Mucosa of rectum (tissue), 2 donors: ENCODE results near the gene ASPN.

Source experiments
- H3K27ac ChIP-seq, 2 donors: one replicate each; pipeline ENCODE4 v1.7.0; 2013; ENCODE audit warnings: inconsistent platforms in 2 of 2, low read depth in 2 of 2, low read length in 2 of 2
- H3K27me3 ChIP-seq, 2 donors: one replicate each; pipeline ENCODE4 v1.7.0; 2013; ENCODE audit warnings: low read length in 2 of 2; ENCODE audit not compliant: control insufficient read depth in 2 of 2, insufficient read depth in 2 of 2
- H3K36me3 ChIP-seq, 2 donors: one replicate each; pipeline ENCODE4 v1.7.0; 2013; ENCODE audit warnings: low read length in 2 of 2; ENCODE audit not compliant: control insufficient read depth in 2 of 2, insufficient read depth in 2 of 2
- H3K4me1 ChIP-seq, 2 donors: one replicate each; pipeline ENCODE4 v1.7.0; 2013; ENCODE audit warnings: low read length in 2 of 2, mild to moderate bottlenecking in 1 of 2; ENCODE audit not compliant: control insufficient read depth in 2 of 2, insufficient read depth in 2 of 2
- H3K4me3 ChIP-seq, 2 donors: one replicate each; pipeline ENCODE4 v1.7.0; 2013; ENCODE audit warnings: low read length in 2 of 2
- H3K9ac ChIP-seq, 2 donors: one replicate each; pipeline ENCODE4 v1.7.0; 2013; ENCODE audit warnings: low read length in 2 of 2, low read depth in 1 of 2, mild to moderate bottlenecking in 1 of 2
- H3K9me3 ChIP-seq, 2 donors: one replicate each; pipeline ENCODE4 v1.7.0; 2013; ENCODE audit warnings: low read length in 2 of 2; ENCODE audit not compliant: control insufficient read depth in 2 of 2
- donor health status: healthy.
- donor health status: Normal muscosa, but diverticular disease.

Gene ASPN

GRCh38 chr9:92444841-92445240, 37.5 kb downstream of the ASPN start:
- no peak overlapping the region for H3K9ac ChIP-seq
- no peaks in the 10 kb centered on the region for H3K27me3 ChIP-seq
- no peaks in the 10 kb centered on the region for H3K36me3 ChIP-seq
- H3K9me3 ChIP-seq, result no peaks in the 10 kb centered on the region
- H3K4me1 ChIP-seq, result no peaks in the 10 kb centered on the region
- no peak overlapping the region for H3K27ac ChIP-seq
- H3K4me3 ChIP-seq, result no peak overlapping the region

DNA sequence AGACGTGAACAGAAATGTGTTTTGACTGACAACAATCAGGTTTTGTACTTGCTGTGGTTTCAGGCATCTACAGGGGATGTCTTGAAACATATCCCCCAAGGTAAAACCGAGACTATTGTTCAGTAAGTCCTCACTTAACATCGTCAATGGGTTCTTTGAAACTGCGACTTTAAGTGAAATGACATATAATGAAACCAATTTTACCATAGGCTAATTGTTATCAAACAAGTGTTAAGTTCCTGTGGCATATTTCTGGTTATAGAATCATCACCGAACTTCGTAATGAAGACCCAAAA, 41.6 kb downstream of the ASPN start:
- Histone ChIP-seq H3K36me3 (no peaks in the 10 kb centered on the region), H3K9ac (no peak overlapping the region), H3K27me3 (no peaks in the 10 kb centered on the region), H3K27ac (no peak overlapping the region), H3K4me1 (no peaks in the 10 kb centered on the region), H3K9me3 (no peaks in the 10 kb centered on the region), H3K4me3 (no peak overlapping the region)

DNA sequence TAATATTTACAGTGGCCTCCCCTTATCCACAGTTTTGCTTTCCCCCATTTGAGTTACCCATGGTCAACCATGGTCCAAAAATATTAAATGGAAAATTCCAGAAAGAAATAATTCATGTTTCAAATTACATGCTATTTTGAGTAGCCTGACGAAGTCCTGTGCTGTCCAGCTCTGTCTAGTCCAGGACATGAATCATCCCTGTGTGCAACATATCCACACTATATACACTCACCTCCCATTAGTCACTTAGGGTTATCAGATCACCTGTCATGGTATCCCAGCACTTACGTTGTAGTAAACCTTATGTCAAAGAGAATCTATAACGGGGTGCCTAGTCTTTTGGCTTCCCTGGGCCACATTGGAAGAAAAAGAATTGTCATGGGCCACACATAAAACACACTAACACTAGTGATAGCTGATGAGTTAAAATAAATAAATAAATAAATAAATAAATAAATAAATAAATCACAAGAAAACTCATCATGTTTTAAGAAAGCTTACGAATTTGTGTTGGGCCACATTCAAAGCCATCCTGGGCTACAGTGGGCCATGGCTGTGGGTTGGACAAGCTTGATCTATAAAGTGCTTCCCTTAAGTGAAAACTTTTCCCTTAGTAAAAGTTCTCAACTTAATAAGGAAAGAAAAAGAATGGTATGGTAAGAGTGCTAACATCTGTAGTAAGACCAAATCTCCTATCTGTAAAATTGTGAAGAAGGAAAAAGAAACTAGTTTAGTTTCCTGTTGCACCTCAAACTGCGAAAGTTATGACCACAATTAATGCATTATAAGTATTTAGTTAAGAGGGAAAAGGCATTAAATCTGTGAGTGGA, 42.2 kb downstream of the ASPN start:
- H3K4me1 ChIP-seq, result no peaks in the 10 kb centered on the region
- no peaks in the 10 kb centered on the region for H3K36me3 ChIP-seq
- H3K4me3 ChIP-seq, result no peak overlapping the region

DNA sequence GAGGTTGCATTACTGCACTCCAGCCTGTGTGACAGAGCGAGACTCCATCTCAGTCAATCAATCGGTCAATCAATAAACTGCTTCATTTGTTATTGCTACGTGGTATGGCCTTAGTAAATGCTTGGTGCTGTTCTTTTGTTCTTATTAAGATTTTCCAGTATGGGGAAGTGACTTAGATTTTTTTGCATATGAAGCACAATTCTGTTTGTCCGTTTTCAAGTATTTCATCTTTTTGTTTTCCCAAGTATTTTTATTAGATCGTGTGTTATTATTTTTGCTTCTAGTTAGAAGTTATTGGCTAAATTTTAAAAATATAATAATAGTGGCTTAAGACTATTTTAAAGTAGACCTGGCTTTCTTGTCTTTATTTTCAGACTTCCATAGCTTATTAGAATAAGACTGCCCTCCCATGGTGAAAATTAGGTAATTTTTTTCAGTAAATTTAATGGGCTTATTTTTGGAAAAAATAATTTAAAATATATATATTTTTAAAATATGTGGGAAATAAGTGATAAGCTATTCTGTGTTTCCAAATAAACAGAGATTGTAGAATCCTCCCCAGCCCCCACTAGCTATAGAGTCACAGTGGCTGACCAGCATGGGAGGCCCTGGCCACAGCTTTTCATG, 43.3 kb downstream of the ASPN start:
- Histone ChIP-seq H3K4me1 (no peaks in the 10 kb centered on the region), H3K4me3 (no peak overlapping the region), H3K9ac (no peak overlapping the region), H3K27ac (no peak overlapping the region), H3K9me3 (no peaks in the 10 kb centered on the region), H3K27me3 (no peaks in the 10 kb centered on the region), H3K36me3 (no peaks in the 10 kb centered on the region)

More for the DNA sequence above, 42.2 kb downstream of the ASPN start:
- no peak overlapping the region for H3K27ac ChIP-seq
- H3K9me3 ChIP-seq, result no peaks in the 10 kb centered on the region
- no peaks in the 10 kb centered on the region for H3K27me3 ChIP-seq
- H3K9ac ChIP-seq, result no peak overlapping the region

- no peaks in the 10 kb centered on the region for H3K27me3 ChIP-seq
- no peak overlapping the region for H3K27ac ChIP-seq
- no peaks in the 10 kb centered on the region for H3K9me3 ChIP-seq
- H3K4me1 ChIP-seq, result no peaks in the 10 kb centered on the region
- H3K36me3 ChIP-seq, result no peaks in the 10 kb centered on the region
- H3K4me3 ChIP-seq, result no peak overlapping the region
- H3K9ac ChIP-seq, result no peak overlapping the region
These were observed 47.0 kb downstream of the ASPN start for GRCh38 chr9:92435263-92435662.

- no peaks in the 10 kb centered on the region for H3K27me3 ChIP-seq
- H3K4me3 ChIP-seq, result no peak overlapping the region
- no peaks in the 10 kb centered on the region for H3K9me3 ChIP-seq
- H3K27ac ChIP-seq, result no peak overlapping the region
- H3K9ac ChIP-seq, result no peak overlapping the region
- H3K4me1 ChIP-seq, result no peaks in the 10 kb centered on the region
- no peaks in the 10 kb centered on the region for H3K36me3 ChIP-seq
These were observed 49.2 kb downstream of the ASPN start for GRCh38 chr9:92432972-92433548.

GRCh38 chr9:92432350-92432749, 50.0 kb downstream of the ASPN start:
- Histone ChIP-seq H3K4me3 (no peak overlapping the region), H3K27me3 (no peaks in the 10 kb centered on the region), H3K9me3 (no peaks in the 10 kb centered on the region), H3K4me1 (no peaks in the 10 kb centered on the region), H3K36me3 (no peaks in the 10 kb centered on the region), H3K9ac (no peak overlapping the region), H3K27ac (no peak overlapping the region)

DNA sequence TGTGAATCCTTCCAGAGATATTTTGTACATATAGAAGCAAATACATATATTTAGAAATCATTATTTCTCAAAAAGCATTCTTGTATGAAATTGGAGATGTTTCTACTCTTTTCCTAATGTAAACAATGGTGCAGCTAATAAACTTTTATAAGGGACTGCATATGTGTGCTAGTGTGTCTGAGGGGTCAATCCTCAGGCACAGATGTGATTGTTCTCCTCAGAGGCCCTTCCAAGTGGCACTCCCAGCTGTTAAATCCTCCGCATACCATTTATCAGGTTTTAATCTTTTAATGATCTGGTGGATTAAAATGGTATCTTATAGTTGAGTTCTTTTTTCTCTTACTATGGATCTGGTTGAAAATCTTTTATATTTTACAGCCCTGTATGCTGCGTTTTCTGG, 52.5 kb downstream of the ASPN start:
- peaks cover 0 to 2% of the 10 kb centered on the region in 2 donors for H3K4me1 ChIP-seq
- no peak overlapping the region for H3K4me3 ChIP-seq
- H3K9ac ChIP-seq, result no peak overlapping the region
- H3K9me3 ChIP-seq, result no peaks in the 10 kb centered on the region
- H3K27me3 ChIP-seq, result no peaks in the 10 kb centered on the region
- no peaks in the 10 kb centered on the region for H3K36me3 ChIP-seq
- no peak overlapping the region for H3K27ac ChIP-seq

DNA sequence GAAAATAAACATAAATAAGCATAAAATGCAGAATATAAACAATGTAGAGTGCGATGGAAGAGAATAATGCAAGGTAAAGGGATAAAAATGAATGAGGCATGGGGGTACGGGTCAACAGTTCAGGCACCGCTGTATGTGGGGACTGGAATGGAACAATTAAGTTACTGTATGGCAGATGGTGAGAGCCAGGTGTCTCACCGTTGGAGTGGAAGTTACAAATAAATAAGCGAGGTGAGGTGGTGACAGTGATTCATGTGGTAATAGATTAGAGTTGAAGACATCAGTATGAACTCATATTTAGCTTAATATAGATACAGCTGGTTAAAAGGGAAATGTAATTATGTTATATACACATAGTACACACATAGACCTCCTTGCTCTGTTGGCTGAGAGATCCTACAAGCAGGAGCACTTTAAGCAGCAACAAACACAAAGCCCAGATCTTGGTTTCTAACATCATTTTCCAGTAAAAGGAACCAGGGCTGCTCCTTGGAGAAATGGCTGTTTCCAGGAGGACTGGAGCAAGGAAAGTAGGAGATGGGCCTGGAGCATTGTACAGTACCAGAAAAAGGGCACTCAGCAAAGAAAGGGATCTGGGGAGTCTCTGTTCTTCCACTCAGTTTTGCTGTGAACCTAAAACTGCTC, 55.7 kb downstream of the ASPN start:
- Histone ChIP-seq H3K4me3 (no peak overlapping the region), H3K9ac (no peak overlapping the region), H3K36me3 (no peaks in the 10 kb centered on the region), H3K4me1 (peaks cover 0 to 2% of the 10 kb centered on the region in 2 donors), H3K27me3 (no peaks in the 10 kb centered on the region), H3K27ac (no peak overlapping the region), H3K9me3 (no peaks in the 10 kb centered on the region)

DNA sequence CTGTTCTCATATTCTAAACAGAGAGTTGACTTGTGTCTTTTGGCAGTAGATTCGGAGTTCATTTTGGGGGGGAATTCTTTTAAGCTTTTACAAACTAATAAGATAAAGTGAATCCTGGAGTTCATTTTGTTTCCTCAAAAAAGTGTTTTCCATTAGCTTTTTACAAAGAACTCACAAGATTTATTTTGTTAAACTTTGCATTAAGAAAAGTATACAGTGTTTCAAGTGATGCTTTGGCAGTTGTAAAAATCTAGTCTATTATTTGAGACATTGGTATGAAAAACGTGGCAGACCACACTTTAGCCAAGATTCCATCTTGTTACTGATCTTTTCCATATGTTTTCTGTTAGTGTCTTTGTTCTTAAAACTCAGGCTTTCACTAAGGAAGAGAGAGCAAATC, 56.8 kb downstream of the ASPN start:
- H3K27me3 ChIP-seq, result no peaks in the 10 kb centered on the region
- H3K4me1 ChIP-seq, result peaks cover 0 to 2% of the 10 kb centered on the region in 2 donors
- H3K9ac ChIP-seq, result no peak overlapping the region
- peak overlapping the region in 1 of 2 donors; percentile 22 for H3K27ac ChIP-seq
- no peak overlapping the region for H3K4me3 ChIP-seq
- no peaks in the 10 kb centered on the region for H3K9me3 ChIP-seq
- no peaks in the 10 kb centered on the region for H3K36me3 ChIP-seq
